ENCODE results near the gene THRSP. TPM values are rescaled to one million over a fixed set of nuclear protein-coding genes. Genes with fewer than 3 reads are reported as not detected.

THRSP gene
- total and polyA plus RNA-seq, 10 of the 15 experiments (the other 5 are each of a cell fraction or from before 2014, with no cell fraction given), result 0.18 TPM; not detected in 9

GRCh38 chr11:78099666-78100065 lies 36.0 kb downstream of the THRSP start (continued):
- TF ChIP-seq TCF3 (IDR thresholded peaks at IDR 0.05; ENCODE audit: borderline replicate concordance, insufficient read depth, low read depth, low read length) (no peak), EGR1 (IDR thresholded peaks at IDR 0.05; ENCODE audit: borderline replicate concordance in 1 of 2, low read depth in 2 of 2, low read length in 2 of 2) (no peak), SKIL (IDR thresholded peaks at IDR 0.05; ENCODE audit: low read depth, poor library complexity, severe bottlenecking) (no peak)

- DNase-seq (ENCODE audit: low read depth, low spot score) (no peak), FAIRE-seq (no peak), ATAC-seq (no peak)
- Histone ChIP-seq H3K4me1 (ENCODE audit: control insufficient read depth, insufficient read depth, low read length) (no peaks in the 10 kb centered on the region), H2AFZ (ENCODE audit: control insufficient read depth, low read depth, low read length) (no peak overlapping the region), H3K36me3 (ENCODE audit: control insufficient read depth in 2 of 2, insufficient read depth in 2 of 2, low read length in 1 of 2) (peaks cover 2 to 16% of the 10 kb centered on the region in 2 experiments; a peak in 3 of 4 replicates), H3K4me3 (no peak overlapping the region), H4K20me1 (ENCODE audit: control insufficient read depth, insufficient read depth) (no peaks in the 10 kb centered on the region), H3K4me2 (ENCODE audit: control insufficient read depth, insufficient read depth) (no peak overlapping the region), H3K9ac (ENCODE audit: control insufficient read depth, insufficient read depth, low read length) (no peak overlapping the region), H3K27me3 (replicated peaks in 1 of 2; ENCODE audit: control insufficient read depth in 2 of 2, insufficient read depth in 2 of 2, low read length in 1 of 2) (no peaks in the 10 kb centered on the region), H3K27ac (ENCODE audit: control insufficient read depth, insufficient read depth) (no peak overlapping the region), H3K79me2 (ENCODE audit: control insufficient read depth, insufficient read depth, low read length) (no peaks in the 10 kb centered on the region), H3K9me3 (replicated peaks; ENCODE audit: control insufficient read depth, insufficient read depth, low read length) (no peaks in the 10 kb centered on the region)
- 90% methylated on average over 5 of the region's 5 CpGs for WGBS (ENCODE audit: insufficient coverage, insufficient replicate concordance, low lambda C conversion rate, missing lambda C conversion rate)
- in situ Hi-C loops (cut with MboI) (no loop called here), intact Hi-C loops (cut with micrococcal nuclease; ENCODE audit: unreplicated experiment) (no loop called here)
- ChIA-PET POLR2A (no interaction called here), SMC1A (ENCODE audit: uncharacterized antibody, unreplicated experiment) (no interaction called here), RAD21 (ENCODE audit: unreplicated experiment) (no interaction called here), CTCF (no interaction called here)
- no TSS peak for BruUV-seq (replicated peaks)
- TF ChIP-seq JUNB (IDR thresholded peaks at IDR 0.05) (no peak), CREM (IDR thresholded peaks at IDR 0.05; ENCODE audit: low read depth) (no peak), WRNIP1 (IDR thresholded peaks at IDR 0.05; ENCODE audit: borderline replicate concordance, low read depth, low read length) (no peak), MYC (IDR thresholded peaks at IDR 0.05; ENCODE audit: insufficient read depth, insufficient read length, insufficient replicate concordance, low read length, severe bottlenecking) (no peak), LARP7 (IDR thresholded peaks at IDR 0.05) (no peak), ZNF274 (IDR thresholded peaks at IDR 0.05; ENCODE audit: insufficient read depth, insufficient read length) (no peak), HSF1 (IDR thresholded peaks at IDR 0.05; ENCODE audit: low read depth, low read length) (no peak), ZNF24 (IDR thresholded peaks at IDR 0.05) (no peak), SUPT20H (IDR thresholded peaks at IDR 0.05; ENCODE audit: borderline replicate concordance, control insufficient read depth, low read depth, low read length) (no peak), SP1 (IDR thresholded peaks at IDR 0.05; ENCODE audit: low read depth, low read length) (no peak), BACH1 (IDR thresholded peaks at IDR 0.05; ENCODE audit: borderline replicate concordance) (no peak), ESRRA (IDR thresholded peaks at IDR 0.05; ENCODE audit: low read length) (no peak), SUZ12 (IDR thresholded peaks at IDR 0.05; ENCODE audit: unreplicated experiment) (no peak), RAD51 (IDR thresholded peaks at IDR 0.05) (no peak), SRF (IDR thresholded peaks at IDR 0.05; ENCODE audit: low read depth in 2 of 2, low read length in 2 of 2) (no peak)
Observed at GRCh38 chr11:78100261-78100660, 36.6 kb downstream of the THRSP start.

All from GM12878 (cell line).